Neutrophil (primary cell): ENCODE data around the gene PPP1R17.

Experiments
- H3K27ac ChIP-seq: fragments of 200-600 bp; sonication (generic); 2 replicates; pipeline ENCODE4 v1.5.1; 2016; ENCODE audit warnings: mild to moderate bottlenecking, moderate library complexity
- H3K27me3 ChIP-seq: fragments of 200-600 bp; sonication (generic); 2 replicates; pipeline ENCODE4 v1.6.0; 2016; ENCODE audit warnings: mild to moderate bottlenecking
- H3K36me3 ChIP-seq: fragments of 200-600 bp; sonication (generic); 2 replicates; pipeline ENCODE4 v1.5.1; 2017
- H3K4me1 ChIP-seq, 2 experiments: fragments of 200-600 bp in 1 of 2; sonication (generic) in 1 of 2; 1 replicate in 1 of 2; 2 replicates in 1 of 2; pipeline versions ENCODE4 v1.5.1 to v1.6.1; 2013 to 2016; ENCODE audit warnings: low read depth in 1 of 2, low read length in 1 of 2, mild to moderate bottlenecking in 1 of 2, moderate library complexity in 1 of 2; ENCODE audit not compliant: control insufficient read depth in 1 of 2, insufficient read depth in 1 of 2
- H3K4me3 ChIP-seq, 2 experiments: fragments of 200-600 bp in 1 of 2; sonication (generic) in 1 of 2; 1 replicate in 1 of 2; 2 replicates in 1 of 2; pipeline ENCODE4 v1.5.1; 2013 to 2016; ENCODE audit warnings: low read depth in 1 of 2, low read length in 1 of 2, mild to moderate bottlenecking in 1 of 2, moderate library complexity in 1 of 2
- H3K9me3 ChIP-seq: fragments of 200-600 bp; sonication (generic); 2 replicates; pipeline ENCODE4 v1.5.1; 2016
- CTCF ChIP-seq: fragments of 200-600 bp; sonication (generic); IDR thresholded peaks from 2 replicates; pipeline ENCODE4 v1.5.1; 2016; ENCODE audit warnings: antibody characterized with exemption

The PPP1R17 gene

GRCh38 chr7:31687024-31687748 lies at the start of gene PPP1R17:
Gene PPP1R17, plus strand, starts transcription at chr7:31687215. Its CDS starts 5,227 bp downstream, at chr7:31692442.
- no peak within 1 kb of the TSS for H3K27ac ChIP-seq
- no peak for TF ChIP-seq CTCF
- H3K4me1 ChIP-seq: no peaks in the 10 kb centered on the region
- H3K4me3 ChIP-seq: no peak within 1 kb of the TSS
- H3K27me3 ChIP-seq: peaks cover 11% of the 10 kb centered on the region
- H3K36me3 ChIP-seq: no peaks in the 10 kb centered on the region
- H3K9me3 ChIP-seq: no peaks in the 10 kb centered on the region

- TF ChIP-seq CTCF: no peak
- Histone ChIP-seq H3K27me3 (no peaks in the 10 kb centered on the region), H3K27ac (no peak overlapping the region), H3K4me1 (no peaks in the 10 kb centered on the region), H3K36me3 (no peaks in the 10 kb centered on the region), H3K4me3 (no peak overlapping the region), H3K9me3 (no peaks in the 10 kb centered on the region)
These were observed 46.6 kb upstream of the PPP1R17 start for GRCh38 chr7:31640381-31640780.

- no peak overlapping the region for H3K27ac ChIP-seq
- no peaks in the 10 kb centered on the region for H3K9me3 ChIP-seq
- no peak overlapping the region for H3K4me3 ChIP-seq
- TF ChIP-seq CTCF: no peak
- no peaks in the 10 kb centered on the region for H3K36me3 ChIP-seq
- no peaks in the 10 kb centered on the region for H3K4me1 ChIP-seq
- H3K27me3 ChIP-seq: no peaks in the 10 kb centered on the region
These were observed 44.3 kb upstream of the PPP1R17 start for GRCh38 chr7:31642681-31643115.

GRCh38 chr7:31646942-31647341 lies 40.1 kb upstream of the PPP1R17 start:
- no peak overlapping the region for H3K27ac ChIP-seq
- H3K4me1 ChIP-seq: no peaks in the 10 kb centered on the region
- H3K4me3 ChIP-seq: no peak overlapping the region
- no peaks in the 10 kb centered on the region for H3K27me3 ChIP-seq
- TF ChIP-seq CTCF: no peak
- H3K9me3 ChIP-seq: no peaks in the 10 kb centered on the region
- H3K36me3 ChIP-seq: no peaks in the 10 kb centered on the region

GRCh38 chr7:31647511-31647910 lies 39.5 kb upstream of the PPP1R17 start:
- Histone ChIP-seq H3K27me3 (no peaks in the 10 kb centered on the region), H3K4me1 (no peaks in the 10 kb centered on the region), H3K4me3 (no peak overlapping the region), H3K9me3 (no peaks in the 10 kb centered on the region), H3K27ac (no peak overlapping the region), H3K36me3 (no peaks in the 10 kb centered on the region)
- TF ChIP-seq CTCF: no peak
